Measurements from ENCODE around the gene ZBTB45. TPM values are rescaled to one million over a fixed set of nuclear protein-coding genes. Genes with fewer than 3 reads are reported as not detected.

The ZBTB45 gene
- total RNA-seq, 1 experiment from 2014 or later = 19.7 TPM

DNA sequence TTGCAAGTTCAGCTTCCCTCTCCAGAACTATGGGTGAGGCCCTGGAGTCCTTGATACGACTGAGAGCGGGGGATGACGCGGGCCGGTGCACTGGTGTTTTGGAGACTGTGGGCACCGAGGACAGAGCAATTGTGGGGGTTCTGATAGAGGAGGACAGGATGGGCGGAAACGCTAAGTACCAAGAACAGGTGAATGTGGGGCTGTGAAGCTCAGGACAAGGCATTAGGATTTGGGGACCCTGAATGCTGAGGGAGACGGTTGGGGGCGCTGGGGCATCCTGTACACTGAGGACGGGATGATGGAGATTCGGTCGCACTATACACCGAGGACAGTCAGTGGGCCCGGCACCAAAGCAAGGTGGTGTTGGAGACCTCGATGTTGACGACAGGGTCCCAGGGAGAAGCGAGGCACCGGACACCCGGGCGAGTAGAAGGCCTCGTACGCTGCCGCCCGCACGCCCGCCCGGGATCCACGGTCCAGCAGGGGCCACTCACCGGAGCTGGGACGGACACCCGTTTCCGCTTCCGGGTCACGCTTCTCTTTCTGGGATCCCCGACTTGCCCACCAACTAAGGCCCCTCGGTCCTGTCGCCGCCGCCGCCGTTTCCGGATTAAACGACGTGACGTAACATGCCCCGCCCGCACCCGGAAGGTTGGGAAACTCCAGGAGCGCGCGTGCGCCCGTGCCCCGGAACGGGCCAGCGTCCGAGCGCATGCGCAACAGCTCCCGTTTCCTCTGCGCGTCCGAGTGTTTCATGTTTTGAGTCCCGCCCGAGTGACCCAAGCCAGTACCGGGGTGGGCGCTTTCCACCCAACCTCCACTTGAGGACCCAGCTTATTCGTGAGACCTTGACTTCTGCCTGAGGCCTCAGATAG, 35.1 kb upstream of the ZBTB45 start, which contains the start of gene CHMP2A (continued):
- TF ChIP-seq, protein P1, sequence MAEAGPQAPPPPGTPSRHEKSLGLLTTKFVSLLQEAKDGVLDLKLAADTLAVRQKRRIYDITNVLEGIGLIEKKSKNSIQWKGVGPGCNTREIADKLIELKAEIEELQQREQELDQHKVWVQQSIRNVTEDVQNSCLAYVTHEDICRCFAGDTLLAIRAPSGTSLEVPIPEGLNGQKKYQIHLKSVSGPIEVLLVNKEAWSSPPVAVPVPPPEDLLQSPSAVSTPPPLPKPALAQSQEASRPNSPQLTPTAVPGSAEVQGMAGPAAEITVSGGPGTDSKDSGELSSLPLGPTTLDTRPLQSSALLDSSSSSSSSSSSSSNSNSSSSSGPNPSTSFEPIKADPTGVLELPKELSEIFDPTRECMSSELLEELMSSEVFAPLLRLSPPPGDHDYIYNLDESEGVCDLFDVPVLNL (CRISPR knock-in tag; IDR thresholded peaks at IDR 0.05; ENCODE audit: borderline replicate concordance, low read depth) = no peak
- TF ChIP-seq ELF4 (CRISPR knock-in tag; IDR thresholded peaks at IDR 0.05; ENCODE audit: low read depth) = no peak
- TF ChIP-seq NR3C1 (CRISPR knock-in tag; conservative IDR thresholded peaks at IDR 0.05; ENCODE audit: low read depth) = no peak
- no peak for TF ChIP-seq ATF1 (CRISPR knock-in tag; IDR thresholded peaks at IDR 0.05)
- TF ChIP-seq, protein P2, sequence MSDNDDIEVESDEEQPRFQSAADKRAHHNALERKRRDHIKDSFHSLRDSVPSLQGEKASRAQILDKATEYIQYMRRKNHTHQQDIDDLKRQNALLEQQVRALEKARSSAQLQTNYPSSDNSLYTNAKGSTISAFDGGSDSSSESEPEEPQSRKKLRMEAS (CRISPR knock-in tag; IDR thresholded peaks at IDR 0.05) = peak; percentile 72; the same call in 1 of the 2 replicates
- TF ChIP-seq, protein P3, sequence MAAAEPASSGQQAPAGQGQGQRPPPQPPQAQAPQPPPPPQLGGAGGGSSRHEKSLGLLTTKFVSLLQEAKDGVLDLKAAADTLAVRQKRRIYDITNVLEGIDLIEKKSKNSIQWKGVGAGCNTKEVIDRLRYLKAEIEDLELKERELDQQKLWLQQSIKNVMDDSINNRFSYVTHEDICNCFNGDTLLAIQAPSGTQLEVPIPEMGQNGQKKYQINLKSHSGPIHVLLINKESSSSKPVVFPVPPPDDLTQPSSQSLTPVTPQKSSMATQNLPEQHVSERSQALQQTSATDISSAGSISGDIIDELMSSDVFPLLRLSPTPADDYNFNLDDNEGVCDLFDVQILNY (CRISPR knock-in tag; IDR thresholded peaks at IDR 0.05) = 0 out of 2 replicates have a peak, but pooled peaks have one; percentile 35
- TF ChIP-seq TCF7 (CRISPR knock-in tag; IDR thresholded peaks at IDR 0.05; ENCODE audit: low read depth) = no peak
- TF ChIP-seq, protein P4, sequence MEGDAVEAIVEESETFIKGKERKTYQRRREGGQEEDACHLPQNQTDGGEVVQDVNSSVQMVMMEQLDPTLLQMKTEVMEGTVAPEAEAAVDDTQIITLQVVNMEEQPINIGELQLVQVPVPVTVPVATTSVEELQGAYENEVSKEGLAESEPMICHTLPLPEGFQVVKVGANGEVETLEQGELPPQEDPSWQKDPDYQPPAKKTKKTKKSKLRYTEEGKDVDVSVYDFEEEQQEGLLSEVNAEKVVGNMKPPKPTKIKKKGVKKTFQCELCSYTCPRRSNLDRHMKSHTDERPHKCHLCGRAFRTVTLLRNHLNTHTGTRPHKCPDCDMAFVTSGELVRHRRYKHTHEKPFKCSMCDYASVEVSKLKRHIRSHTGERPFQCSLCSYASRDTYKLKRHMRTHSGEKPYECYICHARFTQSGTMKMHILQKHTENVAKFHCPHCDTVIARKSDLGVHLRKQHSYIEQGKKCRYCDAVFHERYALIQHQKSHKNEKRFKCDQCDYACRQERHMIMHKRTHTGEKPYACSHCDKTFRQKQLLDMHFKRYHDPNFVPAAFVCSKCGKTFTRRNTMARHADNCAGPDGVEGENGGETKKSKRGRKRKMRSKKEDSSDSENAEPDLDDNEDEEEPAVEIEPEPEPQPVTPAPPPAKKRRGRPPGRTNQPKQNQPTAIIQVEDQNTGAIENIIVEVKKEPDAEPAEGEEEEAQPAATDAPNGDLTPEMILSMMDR (IDR thresholded peaks at IDR 0.05) = no peak
- no peak for TF ChIP-seq ZNF423 (CRISPR knock-in tag; IDR thresholded peaks at IDR 0.05)
- TF ChIP-seq, protein P5, sequence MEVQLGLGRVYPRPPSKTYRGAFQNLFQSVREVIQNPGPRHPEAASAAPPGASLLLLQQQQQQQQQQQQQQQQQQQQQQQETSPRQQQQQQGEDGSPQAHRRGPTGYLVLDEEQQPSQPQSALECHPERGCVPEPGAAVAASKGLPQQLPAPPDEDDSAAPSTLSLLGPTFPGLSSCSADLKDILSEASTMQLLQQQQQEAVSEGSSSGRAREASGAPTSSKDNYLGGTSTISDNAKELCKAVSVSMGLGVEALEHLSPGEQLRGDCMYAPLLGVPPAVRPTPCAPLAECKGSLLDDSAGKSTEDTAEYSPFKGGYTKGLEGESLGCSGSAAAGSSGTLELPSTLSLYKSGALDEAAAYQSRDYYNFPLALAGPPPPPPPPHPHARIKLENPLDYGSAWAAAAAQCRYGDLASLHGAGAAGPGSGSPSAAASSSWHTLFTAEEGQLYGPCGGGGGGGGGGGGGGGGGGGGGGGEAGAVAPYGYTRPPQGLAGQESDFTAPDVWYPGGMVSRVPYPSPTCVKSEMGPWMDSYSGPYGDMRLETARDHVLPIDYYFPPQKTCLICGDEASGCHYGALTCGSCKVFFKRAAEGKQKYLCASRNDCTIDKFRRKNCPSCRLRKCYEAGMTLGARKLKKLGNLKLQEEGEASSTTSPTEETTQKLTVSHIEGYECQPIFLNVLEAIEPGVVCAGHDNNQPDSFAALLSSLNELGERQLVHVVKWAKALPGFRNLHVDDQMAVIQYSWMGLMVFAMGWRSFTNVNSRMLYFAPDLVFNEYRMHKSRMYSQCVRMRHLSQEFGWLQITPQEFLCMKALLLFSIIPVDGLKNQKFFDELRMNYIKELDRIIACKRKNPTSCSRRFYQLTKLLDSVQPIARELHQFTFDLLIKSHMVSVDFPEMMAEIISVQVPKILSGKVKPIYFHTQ (CRISPR knock-in tag; IDR thresholded peaks at IDR 0.05) = peak; percentile 96
- TF ChIP-seq, protein P6, sequence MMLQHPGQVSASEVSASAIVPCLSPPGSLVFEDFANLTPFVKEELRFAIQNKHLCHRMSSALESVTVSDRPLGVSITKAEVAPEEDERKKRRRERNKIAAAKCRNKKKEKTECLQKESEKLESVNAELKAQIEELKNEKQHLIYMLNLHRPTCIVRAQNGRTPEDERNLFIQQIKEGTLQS (CRISPR knock-in tag; conservative IDR thresholded peaks at IDR 0.05) = peak; percentile 22; the same call in 1 of the 2 replicates
- TF ChIP-seq, protein P7, sequence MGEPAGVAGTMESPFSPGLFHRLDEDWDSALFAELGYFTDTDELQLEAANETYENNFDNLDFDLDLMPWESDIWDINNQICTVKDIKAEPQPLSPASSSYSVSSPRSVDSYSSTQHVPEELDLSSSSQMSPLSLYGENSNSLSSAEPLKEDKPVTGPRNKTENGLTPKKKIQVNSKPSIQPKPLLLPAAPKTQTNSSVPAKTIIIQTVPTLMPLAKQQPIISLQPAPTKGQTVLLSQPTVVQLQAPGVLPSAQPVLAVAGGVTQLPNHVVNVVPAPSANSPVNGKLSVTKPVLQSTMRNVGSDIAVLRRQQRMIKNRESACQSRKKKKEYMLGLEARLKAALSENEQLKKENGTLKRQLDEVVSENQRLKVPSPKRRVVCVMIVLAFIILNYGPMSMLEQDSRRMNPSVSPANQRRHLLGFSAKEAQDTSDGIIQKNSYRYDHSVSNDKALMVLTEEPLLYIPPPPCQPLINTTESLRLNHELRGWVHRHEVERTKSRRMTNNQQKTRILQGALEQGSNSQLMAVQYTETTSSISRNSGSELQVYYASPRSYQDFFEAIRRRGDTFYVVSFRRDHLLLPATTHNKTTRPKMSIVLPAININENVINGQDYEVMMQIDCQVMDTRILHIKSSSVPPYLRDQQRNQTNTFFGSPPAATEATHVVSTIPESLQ (CRISPR knock-in tag; IDR thresholded peaks at IDR 0.05) = no peak
- no peak; the same call in 1 of the 2 replicates for TF ChIP-seq OVOL2 (CRISPR knock-in tag; IDR thresholded peaks at IDR 0.05; ENCODE audit: borderline replicate concordance)
- peak; percentile 97 for TF ChIP-seq NFATC4 (CRISPR knock-in tag; IDR thresholded peaks at IDR 0.05)
- TF ChIP-seq, protein P8, sequence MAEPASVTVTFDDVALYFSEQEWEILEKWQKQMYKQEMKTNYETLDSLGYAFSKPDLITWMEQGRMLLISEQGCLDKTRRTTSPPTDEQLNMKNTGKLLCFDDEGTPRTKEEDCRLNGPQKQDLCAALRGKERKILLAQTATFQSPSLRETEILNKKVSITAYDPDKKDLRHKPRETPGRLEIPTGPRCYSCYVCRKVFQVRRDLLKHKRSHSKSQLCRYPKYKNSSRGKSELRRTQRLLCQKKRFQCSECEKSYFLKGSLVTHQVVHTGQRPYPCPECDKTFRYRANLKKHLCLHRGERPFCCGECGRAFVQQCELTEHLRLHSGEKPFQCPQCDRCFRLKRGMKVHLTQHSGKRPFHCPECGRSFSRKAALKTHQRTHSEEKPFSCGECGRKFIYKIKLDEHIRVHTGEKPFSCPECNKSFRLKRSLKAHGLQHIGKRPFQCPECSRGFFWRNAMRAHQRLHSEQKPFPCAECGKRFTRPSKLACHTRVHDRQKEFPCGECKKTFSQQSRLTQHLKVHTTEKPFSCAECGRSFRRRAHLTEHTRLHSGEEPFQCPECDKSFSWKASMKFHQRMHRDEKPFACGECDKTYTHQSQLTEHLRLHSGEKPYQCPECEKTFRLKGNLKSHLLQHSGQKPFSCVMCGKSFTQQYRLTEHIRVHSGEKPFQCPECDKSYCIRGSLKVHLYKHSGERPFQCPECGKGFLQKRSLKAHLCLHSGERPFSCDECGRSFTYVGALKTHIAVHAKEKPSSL (CRISPR knock-in tag; conservative IDR thresholded peaks at IDR 0.05) = peak; percentile 27
- TF ChIP-seq TP53 (CRISPR knock-in tag; IDR thresholded peaks at IDR 0.05) = no peak; the same call in 1 of the 2 replicates
- TF ChIP-seq MYBL2 (CRISPR knock-in tag; IDR thresholded peaks at IDR 0.05) = peak; percentile 64; the same call in 1 of the 2 replicates
- TF ChIP-seq, protein P9, sequence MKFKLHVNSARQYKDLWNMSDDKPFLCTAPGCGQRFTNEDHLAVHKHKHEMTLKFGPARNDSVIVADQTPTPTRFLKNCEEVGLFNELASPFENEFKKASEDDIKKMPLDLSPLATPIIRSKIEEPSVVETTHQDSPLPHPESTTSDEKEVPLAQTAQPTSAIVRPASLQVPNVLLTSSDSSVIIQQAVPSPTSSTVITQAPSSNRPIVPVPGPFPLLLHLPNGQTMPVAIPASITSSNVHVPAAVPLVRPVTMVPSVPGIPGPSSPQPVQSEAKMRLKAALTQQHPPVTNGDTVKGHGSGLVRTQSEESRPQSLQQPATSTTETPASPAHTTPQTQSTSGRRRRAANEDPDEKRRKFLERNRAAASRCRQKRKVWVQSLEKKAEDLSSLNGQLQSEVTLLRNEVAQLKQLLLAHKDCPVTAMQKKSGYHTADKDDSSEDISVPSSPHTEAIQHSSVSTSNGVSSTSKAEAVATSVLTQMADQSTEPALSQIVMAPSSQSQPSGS (CRISPR knock-in tag; IDR thresholded peaks at IDR 0.05; ENCODE audit: borderline replicate concordance, low read depth) = 0 out of 2 replicates have a peak, but pooled peaks have one; percentile 38
- TF ChIP-seq TEAD1 (CRISPR knock-in tag; IDR thresholded peaks at IDR 0.05) = peak; percentile 72; the same call in 1 of the 2 replicates
- TF ChIP-seq ZNF219 (CRISPR knock-in tag; IDR thresholded peaks at IDR 0.05; ENCODE audit: borderline replicate concordance) = no peak
- TF ChIP-seq JUN (CRISPR knock-in tag; IDR thresholded peaks at IDR 0.05) = no peak
- no peak for TF ChIP-seq RELA (CRISPR knock-in tag; IDR thresholded peaks at IDR 0.05; ENCODE audit: borderline replicate concordance)

Data from WTC11 (cell line).